ENCODE measurements around the gene CEACAM8.

- TF ChIP-seq CTCF (IDR thresholded peaks at IDR 0.05) (no peak), ZFX (IDR thresholded peaks at IDR 0.05; ENCODE audit: borderline replicate concordance) (no peak)
Measured at GRCh38 chr19:42553292-42554045, 41.3 kb downstream of the CEACAM8 start.
